ENCODE results near the gene CDC45.
"Not testable (repeated sequence)": the region's sequence is repeated elsewhere in the genome, so short reads cannot be mapped to it uniquely, and the experiment has no call there.

Gene CDC45

GRCh38 chr22:19443544-19444211, 36.0 kb upstream of the CDC45 start:
- FAIRE-seq (no peak), DNase-seq (ENCODE audit: insufficient read length, low spot score) (no peak)
- no peak for TF ChIP-seq POLR2A (IDR thresholded peaks at IDR 0.05; ENCODE audit: low read depth, low read length)

GRCh38 chr22:19445279-19445982, 34.3 kb upstream of the CDC45 start:
- not testable (repeated sequence) for FAIRE-seq; DNase-seq (ENCODE audit: insufficient read length, low spot score)

DNA sequence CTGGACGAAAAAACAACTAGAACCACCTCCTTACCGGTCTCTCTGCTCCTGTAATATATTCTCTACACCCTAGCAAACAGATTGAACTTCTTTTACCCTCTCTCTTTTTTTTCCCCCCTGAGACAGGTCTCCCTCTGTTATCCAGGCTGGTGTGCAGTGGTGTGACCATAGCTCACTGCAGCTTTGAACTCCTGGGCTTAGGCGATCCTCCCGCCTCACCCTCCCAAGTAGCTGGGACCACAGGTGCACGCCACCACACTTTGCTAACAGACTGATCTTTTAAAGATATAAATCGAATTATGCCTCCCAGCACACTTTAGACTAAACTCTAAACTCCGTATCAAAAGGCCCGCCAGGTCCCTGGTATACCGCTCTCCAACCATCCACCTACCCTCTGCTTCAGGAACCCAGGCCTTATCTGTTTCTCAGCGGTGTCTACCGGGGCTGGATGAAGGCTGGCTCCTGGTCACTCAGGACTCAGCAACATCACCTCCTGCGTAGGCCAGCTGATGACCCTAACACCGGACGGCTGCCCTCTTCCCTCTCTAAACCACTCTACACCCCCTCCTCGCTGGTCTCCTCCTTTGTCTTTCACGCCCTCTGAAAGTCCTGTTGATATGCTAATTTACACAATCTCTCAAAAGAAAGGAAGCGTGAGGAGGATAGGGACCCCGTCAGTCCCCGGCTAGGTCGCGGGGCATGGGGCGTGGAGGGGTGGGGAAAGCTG, 33.0 kb upstream of the CDC45 start:
- no peak for TF ChIP-seq POLR2A (IDR thresholded peaks at IDR 0.05; ENCODE audit: low read depth, low read length)
- FAIRE-seq, result no peak
- DNase-seq (ENCODE audit: insufficient read length, low spot score), result no peak

GRCh38 chr22:19447330-19448075, 32.2 kb upstream of the CDC45 start, which contains the start of gene C22orf39:
Gene C22orf39, minus strand, starts transcription at chr22:19447711. Its CDS starts 23 bp downstream, at chr22:19447688.
- peak; percentile 53 for TF ChIP-seq POLR2A (IDR thresholded peaks at IDR 0.05; ENCODE audit: low read depth, low read length)
- no peak for FAIRE-seq
- peak; percentile 71 for DNase-seq (ENCODE audit: insufficient read length, low spot score)

DNA sequence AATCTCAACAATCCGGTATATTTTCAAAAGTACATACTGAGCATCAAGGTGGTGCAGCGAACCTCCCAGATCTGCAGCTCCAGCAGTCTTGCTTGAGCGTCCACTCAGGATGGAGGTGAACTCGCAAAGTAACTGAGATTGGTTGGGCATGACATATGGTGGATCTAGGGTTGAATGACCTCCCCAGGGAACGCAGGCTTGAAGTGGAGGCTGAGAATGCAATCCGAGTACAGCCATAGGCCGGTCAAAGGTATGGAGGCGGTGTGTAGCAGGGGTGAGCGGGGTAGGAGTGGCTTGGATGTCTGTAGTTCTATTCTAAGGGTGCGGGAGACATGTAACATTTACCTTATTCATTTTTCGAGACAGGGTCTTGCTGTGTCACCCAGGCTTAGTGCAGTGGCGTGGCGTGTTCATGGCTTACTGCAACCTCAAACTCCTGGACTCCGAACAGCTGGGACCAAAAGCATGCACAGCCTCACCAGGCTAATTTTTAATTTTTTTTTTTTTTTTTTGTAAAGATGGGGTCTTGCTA, 31.6 kb upstream of the CDC45 start:
- DNase-seq (ENCODE audit: insufficient read length, low spot score) (peak; percentile 50), FAIRE-seq (no peak)
- TF ChIP-seq POLR2A (IDR thresholded peaks at IDR 0.05; ENCODE audit: low read depth, low read length), result no peak

DNA sequence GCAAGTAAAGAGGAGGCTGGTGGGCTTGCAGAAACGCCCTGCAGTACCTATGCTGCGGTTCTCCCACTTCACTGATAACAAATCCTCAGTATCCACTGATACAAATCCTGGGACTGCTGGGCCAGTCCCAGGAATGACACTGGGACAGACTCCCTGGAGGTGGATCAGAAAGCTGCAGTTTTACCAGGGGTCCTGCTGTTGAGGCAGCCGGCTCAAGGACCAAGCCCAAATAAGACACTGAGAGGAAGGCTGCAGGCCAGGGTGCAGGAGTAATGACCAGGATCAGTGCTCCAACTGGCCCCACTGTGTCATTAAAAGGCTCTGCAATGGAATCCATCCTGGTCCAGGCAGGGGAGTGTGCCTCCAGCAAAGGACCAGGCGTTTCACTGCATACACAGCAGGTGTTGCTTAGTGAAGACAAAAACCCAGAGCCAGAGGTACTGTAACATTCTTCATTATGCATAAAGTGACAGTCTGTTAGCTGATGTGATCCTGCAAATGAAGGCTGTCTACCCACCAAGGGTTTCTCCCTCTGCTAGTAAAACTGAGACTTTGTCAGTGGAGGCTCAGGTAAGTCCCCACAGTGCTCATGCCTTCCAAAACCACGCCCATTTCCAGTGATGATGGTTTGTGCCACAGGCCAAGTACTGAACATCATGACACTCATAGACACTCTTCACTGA, 30.8 kb upstream of the CDC45 start:
- no peak for TF ChIP-seq POLR2A (IDR thresholded peaks at IDR 0.05; ENCODE audit: low read depth, low read length)
- DNase-seq (ENCODE audit: insufficient read length, low spot score) (no peak), FAIRE-seq (no peak)

GRCh38 chr22:19449422-19449767, 30.3 kb upstream of the CDC45 start:
- TF ChIP-seq POLR2A (IDR thresholded peaks at IDR 0.05; ENCODE audit: low read depth, low read length), result no peak
- no peak for FAIRE-seq
- no peak for DNase-seq (ENCODE audit: insufficient read length, low spot score)

DNA sequence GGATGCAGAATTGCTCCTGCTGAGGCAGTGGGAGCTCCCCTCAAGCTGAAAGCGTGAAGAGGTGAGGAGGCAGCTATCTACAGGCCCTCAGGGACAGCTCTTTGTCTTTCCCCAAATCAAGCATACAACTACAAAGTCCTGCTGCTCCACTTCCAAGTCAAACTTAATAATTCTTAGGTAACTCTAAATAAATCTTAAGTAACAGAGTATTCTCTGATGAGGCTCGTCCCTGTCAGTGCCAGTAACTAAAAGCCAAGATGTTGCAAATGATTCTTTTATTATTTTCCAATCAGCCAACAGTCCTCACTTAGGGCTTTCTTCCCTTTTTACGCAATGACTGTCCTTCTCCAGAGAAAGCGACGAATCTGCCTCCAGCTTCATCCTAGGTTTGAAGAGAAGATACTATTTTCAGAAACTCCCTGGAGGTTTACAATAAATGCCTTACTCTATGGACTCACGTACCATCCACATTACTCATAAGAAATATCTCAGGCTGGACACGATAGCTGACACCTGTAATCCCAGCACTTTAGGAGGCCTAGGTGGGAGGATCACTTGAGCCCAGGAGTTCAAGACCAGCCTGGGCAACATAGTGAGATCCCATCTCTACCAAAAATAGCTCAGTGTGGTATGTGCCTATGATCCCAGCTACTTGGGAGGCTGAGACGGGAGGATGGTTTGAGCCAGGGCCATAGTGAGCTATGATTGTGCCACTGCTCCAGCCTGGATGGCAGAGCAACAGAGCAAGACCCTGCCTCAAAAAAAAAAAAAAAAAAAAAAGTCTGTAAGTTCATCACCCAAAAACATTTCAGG, 29.2 kb upstream of the CDC45 start:
- DNase-seq (ENCODE audit: insufficient read length, low spot score), result no peak
- TF ChIP-seq POLR2A (IDR thresholded peaks at IDR 0.05; ENCODE audit: low read depth, low read length), result no peak
- no peak for FAIRE-seq

GRCh38 chr22:19451570-19451969, 28.1 kb upstream of the CDC45 start:
- no peak for TF ChIP-seq POLR2A (IDR thresholded peaks at IDR 0.05; ENCODE audit: low read depth, low read length)
- no peak for FAIRE-seq
- DNase-seq (ENCODE audit: insufficient read length, low spot score), result no peak

DNA sequence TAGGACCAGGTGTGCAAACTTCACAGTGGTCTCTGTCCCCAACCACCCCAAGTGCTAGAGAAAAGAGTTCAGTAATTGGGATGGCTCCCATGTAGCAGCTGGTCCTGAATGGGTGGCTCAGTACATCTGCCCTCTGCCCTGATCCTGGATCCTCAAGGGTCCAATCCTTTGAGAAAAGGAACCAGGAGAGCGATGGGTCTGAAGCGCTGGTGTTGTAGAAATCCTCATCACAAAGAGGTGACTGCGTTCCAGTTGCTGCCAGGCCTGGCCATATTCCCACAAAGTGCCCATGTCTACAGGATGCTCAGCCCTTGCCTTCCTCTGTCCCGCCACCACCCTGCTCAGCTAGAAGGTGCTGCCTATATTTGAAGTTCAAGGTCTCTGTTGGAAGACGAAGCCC, 26.0 kb upstream of the CDC45 start:
- FAIRE-seq, result no peak
- TF ChIP-seq POLR2A (IDR thresholded peaks at IDR 0.05; ENCODE audit: low read depth, low read length), result no peak
- DNase-seq (ENCODE audit: insufficient read length, low spot score), result no peak

GRCh38 chr22:19454156-19454555, 25.6 kb upstream of the CDC45 start:
- FAIRE-seq, result no peak
- no peak for DNase-seq (ENCODE audit: insufficient read length, low spot score)
- no peak for TF ChIP-seq POLR2A (IDR thresholded peaks at IDR 0.05; ENCODE audit: low read depth, low read length)

GRCh38 chr22:19455033-19455432, 24.7 kb upstream of the CDC45 start:
- TF ChIP-seq POLR2A (IDR thresholded peaks at IDR 0.05; ENCODE audit: low read depth, low read length), result no peak
- FAIRE-seq (no peak), DNase-seq (ENCODE audit: insufficient read length, low spot score) (no peak)

Data from H54 (cell line).